NK-92 treated with Interleukin-12 subunit alpha and Interleukin-12 subunit beta, amount 100 ng/mL, for 24 hours (cell line): ENCODE data around the gene GNG4.
"Not testable (repeated sequence)": the region's sequence is repeated elsewhere in the genome, so short reads cannot be mapped to it uniquely, and the experiment has no call there.

Experiments used
- DNase-seq: peaks from one replicate; lab custom pipeline; 2025; lab: John Stamatoyannopoulos, UW

GNG4 gene

GRCh38 chr1:235624721-235625333 is 24.8 kb downstream of the GNG4 start:
- DNase-seq: no peak

GRCh38 chr1:235622936-235623779 is 26.4 kb downstream of the GNG4 start:
- no peak for DNase-seq

- DNase-seq: not testable (repeated sequence)
Measured at GRCh38 chr1:235619149-235619548, 30.4 kb downstream of the GNG4 start.

GRCh38 chr1:235617808-235618207 is 31.8 kb downstream of the GNG4 start:
- no peak for DNase-seq

- DNase-seq: no peak
Measured at GRCh38 chr1:235617140-235617539, 32.4 kb downstream of the GNG4 start.

GRCh38 chr1:235614442-235614954 is 35.1 kb downstream of the GNG4 start:
- DNase-seq: no peak

GRCh38 chr1:235613602-235614001 is 36.0 kb downstream of the GNG4 start:
- no peak for DNase-seq

- DNase-seq: no peak
Measured at GRCh38 chr1:235612761-235613160, 36.8 kb downstream of the GNG4 start.

- DNase-seq: no peak
Measured at GRCh38 chr1:235610157-235610556, 39.4 kb downstream of the GNG4 start.

GRCh38 chr1:235608278-235608677 is 41.3 kb downstream of the GNG4 start:
- DNase-seq: no peak

GRCh38 chr1:235607284-235607683 is 42.3 kb downstream of the GNG4 start:
- no peak for DNase-seq

GRCh38 chr1:235601104-235601503 is 48.5 kb downstream of the GNG4 start:
- no peak for DNase-seq

- no peak for DNase-seq
Measured at GRCh38 chr1:235599536-235599935, 50.0 kb downstream of the GNG4 start.

GRCh38 chr1:235597867-235598553 is 51.6 kb downstream of the GNG4 start:
- DNase-seq: no peak

GRCh38 chr1:235595079-235595478 is 54.5 kb downstream of the GNG4 start:
- DNase-seq: no peak

GRCh38 chr1:235594281-235594895 is 55.2 kb downstream of the GNG4 start:
- not testable (repeated sequence) for DNase-seq

- no peak for DNase-seq
Measured at GRCh38 chr1:235588916-235589515, 60.6 kb downstream of the GNG4 start.

- DNase-seq: no peak
Measured at GRCh38 chr1:235588156-235588555, 61.4 kb downstream of the GNG4 start.

- DNase-seq: no peak
Measured at GRCh38 chr1:235586992-235587391, 62.6 kb downstream of the GNG4 start.

- no peak for DNase-seq
Measured at GRCh38 chr1:235586413-235586812, 63.2 kb downstream of the GNG4 start.

GRCh38 chr1:235584973-235585372 is 64.6 kb downstream of the GNG4 start:
- DNase-seq: no peak

GRCh38 chr1:235583511-235584001 is 66.0 kb downstream of the GNG4 start:
- no peak for DNase-seq
